ENCODE measurements around the gene SOX5. TPM values are rescaled to one million over a fixed set of nuclear protein-coding genes. Genes with fewer than 3 reads are reported as not detected.

Gene SOX5
- total and polyA plus RNA-seq, 3 donors from 2014 or later = 26.0 to 93.3 (median 29.2) TPM

DNA sequence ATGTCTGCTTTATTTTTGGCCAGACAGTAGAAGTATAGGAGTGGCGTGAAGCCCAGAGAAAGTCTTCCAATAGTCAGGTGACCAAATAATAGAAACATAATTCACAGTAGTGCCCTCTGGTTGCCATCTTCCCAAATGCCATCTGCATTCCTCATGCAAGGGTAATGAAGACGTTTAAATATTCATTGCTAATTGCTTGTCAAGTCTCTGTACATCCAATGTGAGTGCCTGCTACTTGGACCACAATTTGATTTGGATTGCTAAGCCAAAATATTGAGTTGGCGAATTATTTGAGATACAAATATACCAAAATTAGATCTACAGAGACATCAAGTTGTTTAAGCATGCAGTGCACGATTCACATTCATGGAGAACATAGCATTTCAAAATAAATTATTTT lies 402.7 kb downstream of the SOX5 start:
- no peak for TF ChIP-seq POLR2A (IDR thresholded peaks at IDR 0.05)
- no peak for TF ChIP-seq CTCF (IDR thresholded peaks at IDR 0.05)
- WGBS, 2 donors = 89 to 94% methylated on average over 4 of the region's 4 CpGs
- no peak overlapping the region for H3K27ac ChIP-seq
- no peak for DNase-seq
- H3K4me3 ChIP-seq = no peak overlapping the region
- H3K9me3 ChIP-seq = no peaks in the 10 kb centered on the region
- intact Hi-C loops (cut with DNase I; ENCODE audit: low total_unique reads) = no loop called here
- no peaks in the 10 kb centered on the region for H3K36me3 ChIP-seq (ENCODE audit: low read depth, missing control alignments)
- H3K4me1 ChIP-seq = no peaks in the 10 kb centered on the region
- H3K27me3 ChIP-seq = no peaks in the 10 kb centered on the region

GRCh38 chr12:23543767-23544166 lies 405.7 kb downstream of the SOX5 start:
- Histone ChIP-seq H3K4me1 (no peaks in the 10 kb centered on the region), H3K27ac (no peak overlapping the region), H3K4me3 (no peak overlapping the region), H3K9me3 (no peaks in the 10 kb centered on the region), H3K27me3 (no peaks in the 10 kb centered on the region), H3K36me3 (ENCODE audit: low read depth, missing control alignments) (no peaks in the 10 kb centered on the region)
- intact Hi-C loops (cut with DNase I; ENCODE audit: low total_unique reads) = no loop called here
- WGBS, 2 donors = 77 to 93% methylated on average over 1 of the region's 1 CpG
- TF ChIP-seq CTCF (IDR thresholded peaks at IDR 0.05) (no peak), POLR2A (IDR thresholded peaks at IDR 0.05) (no peak)
- no peak for DNase-seq

DNA sequence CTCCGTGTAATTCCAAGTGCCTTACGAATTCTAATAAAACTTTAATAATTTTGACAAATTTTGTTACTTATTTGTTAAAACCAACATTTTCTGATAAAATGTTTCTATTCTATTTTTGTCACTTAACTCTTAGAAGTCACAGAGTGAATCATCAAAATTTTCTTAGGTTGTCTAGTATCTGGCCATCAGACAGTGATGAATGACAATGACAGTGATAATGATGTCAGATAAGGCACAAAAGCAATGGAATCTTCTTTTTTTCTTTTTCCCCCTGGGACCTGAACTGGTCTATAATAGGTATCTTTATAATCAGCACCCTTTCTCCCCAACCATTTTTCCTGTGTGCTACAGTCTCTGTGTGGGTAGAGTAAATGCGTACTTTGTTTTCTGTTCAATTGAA lies 407.3 kb downstream of the SOX5 start:
- intact Hi-C loops (cut with DNase I; ENCODE audit: low total_unique reads) = no loop called here
- no peaks in the 10 kb centered on the region for H3K9me3 ChIP-seq
- WGBS, 2 donors = 90 to 93% methylated on average over 3 of the region's 3 CpGs
- no peaks in the 10 kb centered on the region for H3K36me3 ChIP-seq (ENCODE audit: low read depth, missing control alignments)
- H3K4me3 ChIP-seq = no peak overlapping the region
- no peak for DNase-seq
- TF ChIP-seq POLR2A (IDR thresholded peaks at IDR 0.05) = no peak
- TF ChIP-seq CTCF (IDR thresholded peaks at IDR 0.05) = no peak
- no peaks in the 10 kb centered on the region for H3K27me3 ChIP-seq
- no peaks in the 10 kb centered on the region for H3K4me1 ChIP-seq
- no peak overlapping the region for H3K27ac ChIP-seq

GRCh38 chr12:23540572-23540971 lies 408.9 kb downstream of the SOX5 start:
- no peaks in the 10 kb centered on the region for H3K9me3 ChIP-seq
- TF ChIP-seq POLR2A (IDR thresholded peaks at IDR 0.05) (no peak), CTCF (IDR thresholded peaks at IDR 0.05) (no peak)
- H3K4me1 ChIP-seq = no peaks in the 10 kb centered on the region
- H3K4me3 ChIP-seq = no peak overlapping the region
- no peak for DNase-seq
- H3K27ac ChIP-seq = no peak overlapping the region
- H3K36me3 ChIP-seq (ENCODE audit: low read depth, missing control alignments) = no peaks in the 10 kb centered on the region
- WGBS, 2 donors = 72 to 88% methylated on average over 7 of the region's 7 CpGs
- H3K27me3 ChIP-seq = no peaks in the 10 kb centered on the region
- intact Hi-C loops (cut with DNase I; ENCODE audit: low total_unique reads) = no loop called here

- H3K4me3 ChIP-seq = no peak overlapping the region
- no peak overlapping the region for H3K27ac ChIP-seq
- no peaks in the 10 kb centered on the region for H3K9me3 ChIP-seq
- H3K4me1 ChIP-seq = no peaks in the 10 kb centered on the region
- intact Hi-C loops (cut with DNase I; ENCODE audit: low total_unique reads) = no loop called here
- 72 to 88% methylated on average over 7 of the region's 7 CpGs for WGBS, 2 donors
- H3K27me3 ChIP-seq = no peaks in the 10 kb centered on the region
- no peak for TF ChIP-seq POLR2A (IDR thresholded peaks at IDR 0.05)
- no peak for TF ChIP-seq CTCF (IDR thresholded peaks at IDR 0.05)
- no peaks in the 10 kb centered on the region for H3K36me3 ChIP-seq (ENCODE audit: low read depth, missing control alignments)
- no peak for DNase-seq
Observed at GRCh38 chr12:23536293-23536692, 413.2 kb downstream of the SOX5 start.
